DND-41 (cell line): ENCODE measurements around the gene PIAS2.

Experiments
- ATAC-seq: fragments of 200-7000 bp; cut with Tn5 transposase; 3 replicates; pipeline ENCODE4 v1.9.1; 2021; ENCODE audit warnings: low read depth; ENCODE audit not compliant: insufficient read depth
- DNase-seq: peaks from one replicate; pipeline ENCODE4 v3.0.0-alpha.2; 2020
- H2AFZ ChIP-seq: 2 replicates; pipeline ENCODE4 v1.6.0; 2012; ENCODE audit warnings: low read depth, low read length
- H3K27ac ChIP-seq: 2 replicates; pipeline ENCODE4 v1.5.1; 2012; ENCODE audit warnings: low read length, inconsistent platforms
- H3K27me3 ChIP-seq: fragments of 200-600 bp; sonication (generic); 2 replicates; pipeline ENCODE4 v1.6.0; 2012; ENCODE audit warnings: low read length, mild to moderate bottlenecking, inconsistent platforms; ENCODE audit not compliant: insufficient read depth, poor library complexity
- H3K36me3 ChIP-seq: 2 replicates; pipeline ENCODE4 v1.5.1; 2012; ENCODE audit warnings: low read length, inconsistent platforms; ENCODE audit not compliant: insufficient read depth
- H3K4me1 ChIP-seq: 2 replicates; pipeline ENCODE4 v1.5.1; 2012; ENCODE audit warnings: mild to moderate bottlenecking, low read length; ENCODE audit not compliant: insufficient read depth
- H3K4me2 ChIP-seq: 2 replicates; pipeline ENCODE4 v1.6.0; 2012; ENCODE audit warnings: mild to moderate bottlenecking, moderate library complexity, low read length, inconsistent platforms; ENCODE audit not compliant: insufficient read depth
- H3K4me3 ChIP-seq, 2 experiments: fragments of 200-600 bp in 1 of 2; shearing (Covaris generic) in 1 of 2; 2 replicates each; pipeline ENCODE4 v1.5.1; 2012 to 2016; ENCODE audit warnings: inconsistent platforms in 2 of 2, low read length in 2 of 2, mild to moderate bottlenecking in 2 of 2, low read depth in 1 of 2, moderate library complexity in 1 of 2
- H3K79me2 ChIP-seq: 2 replicates; pipeline ENCODE4 v1.6.0; 2012; ENCODE audit warnings: low read length, inconsistent platforms; ENCODE audit not compliant: insufficient read depth
- H3K9ac ChIP-seq: 2 replicates; pipeline ENCODE4 v1.6.0; 2012; ENCODE audit warnings: low read depth, mild to moderate bottlenecking, inconsistent platforms, low read length, moderate library complexity
- H3K9me3 ChIP-seq: 2 replicates; pipeline ENCODE4 v1.5.1; 2012; ENCODE audit warnings: low read length, moderate library complexity, mild to moderate bottlenecking, inconsistent platforms; ENCODE audit not compliant: insufficient read depth, severe bottlenecking
- H4K20me1 ChIP-seq: 2 replicates; pipeline ENCODE4 v1.6.0; 2012; ENCODE audit warnings: low read length; ENCODE audit not compliant: insufficient read depth
- EZH2 ChIP-seq: IDR thresholded peaks from 3 replicates; pipeline ENCODE4 v1.6.1; 2012; ENCODE audit warnings: borderline replicate concordance, low read depth, mild to moderate bottlenecking, moderate library complexity, low read length, inconsistent platforms; ENCODE audit not compliant: severe bottlenecking
- TF ChIP-seq, protein P1 (sequence below): IDR thresholded peaks from 2 replicates; pipeline ENCODE4 v1.5.1; 2012; ENCODE audit warnings: borderline replicate concordance, low read length, moderate library complexity, mild to moderate bottlenecking; ENCODE audit not compliant: poor library complexity, severe bottlenecking; ENCODE audit errors: extremely low read depth

Gene PIAS2

DNA sequence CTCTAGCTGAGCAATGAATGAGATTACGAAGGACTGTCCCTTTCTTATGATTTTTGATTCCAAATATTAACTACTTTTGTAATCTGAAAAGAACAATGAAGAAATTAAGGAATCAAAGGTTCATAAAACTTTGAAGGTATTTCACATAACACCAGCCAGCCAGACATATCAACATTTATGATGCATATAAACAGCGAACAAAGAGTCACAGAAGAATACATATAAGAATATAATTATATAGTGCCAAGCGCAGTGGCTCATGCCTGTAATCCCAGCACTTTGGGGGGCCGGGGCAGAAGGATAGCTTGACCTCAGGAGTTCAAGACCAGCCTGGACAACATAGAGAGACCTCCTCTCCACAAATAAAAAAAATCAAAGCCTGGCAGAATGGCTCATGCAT lies 34.1 kb downstream of the PIAS2 start:
- TF ChIP-seq EZH2, result no peak
- TF ChIP-seq, protein P1, sequence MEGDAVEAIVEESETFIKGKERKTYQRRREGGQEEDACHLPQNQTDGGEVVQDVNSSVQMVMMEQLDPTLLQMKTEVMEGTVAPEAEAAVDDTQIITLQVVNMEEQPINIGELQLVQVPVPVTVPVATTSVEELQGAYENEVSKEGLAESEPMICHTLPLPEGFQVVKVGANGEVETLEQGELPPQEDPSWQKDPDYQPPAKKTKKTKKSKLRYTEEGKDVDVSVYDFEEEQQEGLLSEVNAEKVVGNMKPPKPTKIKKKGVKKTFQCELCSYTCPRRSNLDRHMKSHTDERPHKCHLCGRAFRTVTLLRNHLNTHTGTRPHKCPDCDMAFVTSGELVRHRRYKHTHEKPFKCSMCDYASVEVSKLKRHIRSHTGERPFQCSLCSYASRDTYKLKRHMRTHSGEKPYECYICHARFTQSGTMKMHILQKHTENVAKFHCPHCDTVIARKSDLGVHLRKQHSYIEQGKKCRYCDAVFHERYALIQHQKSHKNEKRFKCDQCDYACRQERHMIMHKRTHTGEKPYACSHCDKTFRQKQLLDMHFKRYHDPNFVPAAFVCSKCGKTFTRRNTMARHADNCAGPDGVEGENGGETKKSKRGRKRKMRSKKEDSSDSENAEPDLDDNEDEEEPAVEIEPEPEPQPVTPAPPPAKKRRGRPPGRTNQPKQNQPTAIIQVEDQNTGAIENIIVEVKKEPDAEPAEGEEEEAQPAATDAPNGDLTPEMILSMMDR, result no peak
- no peak overlapping the region for H3K27ac ChIP-seq
- H3K36me3 ChIP-seq, result peaks cover 31% of the 10 kb centered on the region
- no peak for DNase-seq
- H4K20me1 ChIP-seq, result no peaks in the 10 kb centered on the region; the same call in 1 of the 2 replicates
- peaks cover 81% of the 10 kb centered on the region for H3K79me2 ChIP-seq
- no peak for ATAC-seq
- no peak overlapping the region for H3K9ac ChIP-seq
- no peak overlapping the region for H2AFZ ChIP-seq
- H3K9me3 ChIP-seq, result peaks cover 21% of the 10 kb centered on the region
- no peaks in the 10 kb centered on the region for H3K27me3 ChIP-seq
- H3K4me2 ChIP-seq, result no peak overlapping the region
- no peak overlapping the region for H3K4me3 ChIP-seq
- no peaks in the 10 kb centered on the region for H3K4me1 ChIP-seq

DNA sequence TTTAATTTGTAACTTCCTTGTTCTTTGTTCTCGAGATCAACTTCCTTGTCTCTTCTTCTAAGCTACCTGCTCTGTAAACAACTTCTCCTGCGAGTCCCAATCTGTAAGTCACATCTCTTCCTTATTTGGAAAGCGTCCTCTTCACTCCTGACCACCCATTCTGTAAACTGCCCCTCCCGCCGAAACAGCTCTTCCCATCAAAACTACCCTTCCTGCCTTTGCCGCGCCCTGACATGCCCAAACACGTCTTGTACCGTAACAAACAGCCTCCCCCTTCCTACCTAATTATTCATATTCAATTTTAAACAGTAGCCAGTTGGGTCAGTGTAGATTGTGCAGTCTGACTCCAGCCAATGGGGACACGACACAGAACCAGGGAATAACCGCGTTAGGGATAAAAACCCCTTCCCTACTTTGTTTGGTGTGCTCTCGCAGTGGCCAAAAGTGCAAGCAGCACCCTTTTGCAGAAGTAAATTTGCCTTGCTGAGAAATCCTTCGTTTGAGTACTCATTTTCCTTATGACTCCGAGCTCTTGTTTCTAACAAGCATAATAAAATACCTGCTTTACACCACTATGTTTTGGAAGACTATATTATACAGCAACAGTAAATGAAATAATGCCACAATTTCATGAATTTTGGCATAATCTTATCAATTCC lies 39.8 kb downstream of the PIAS2 start:
- Histone ChIP-seq H3K27me3 (no peaks in the 10 kb centered on the region), H3K9ac (no peak overlapping the region), H3K9me3 (peaks cover 40% of the 10 kb centered on the region), H3K4me3 (no peak overlapping the region), H3K4me1 (no peaks in the 10 kb centered on the region), H3K36me3 (peaks cover 61% of the 10 kb centered on the region), H2AFZ (no peak overlapping the region), H3K79me2 (peaks cover 55% of the 10 kb centered on the region), H3K27ac (no peak overlapping the region), H4K20me1 (no peaks in the 10 kb centered on the region; the same call in 1 of the 2 replicates), H3K4me2 (no peak overlapping the region)
- no peak for TF ChIP-seq EZH2
- TF ChIP-seq, protein P1, result no peak
- ATAC-seq, result no peak
- DNase-seq, result no peak

DNA sequence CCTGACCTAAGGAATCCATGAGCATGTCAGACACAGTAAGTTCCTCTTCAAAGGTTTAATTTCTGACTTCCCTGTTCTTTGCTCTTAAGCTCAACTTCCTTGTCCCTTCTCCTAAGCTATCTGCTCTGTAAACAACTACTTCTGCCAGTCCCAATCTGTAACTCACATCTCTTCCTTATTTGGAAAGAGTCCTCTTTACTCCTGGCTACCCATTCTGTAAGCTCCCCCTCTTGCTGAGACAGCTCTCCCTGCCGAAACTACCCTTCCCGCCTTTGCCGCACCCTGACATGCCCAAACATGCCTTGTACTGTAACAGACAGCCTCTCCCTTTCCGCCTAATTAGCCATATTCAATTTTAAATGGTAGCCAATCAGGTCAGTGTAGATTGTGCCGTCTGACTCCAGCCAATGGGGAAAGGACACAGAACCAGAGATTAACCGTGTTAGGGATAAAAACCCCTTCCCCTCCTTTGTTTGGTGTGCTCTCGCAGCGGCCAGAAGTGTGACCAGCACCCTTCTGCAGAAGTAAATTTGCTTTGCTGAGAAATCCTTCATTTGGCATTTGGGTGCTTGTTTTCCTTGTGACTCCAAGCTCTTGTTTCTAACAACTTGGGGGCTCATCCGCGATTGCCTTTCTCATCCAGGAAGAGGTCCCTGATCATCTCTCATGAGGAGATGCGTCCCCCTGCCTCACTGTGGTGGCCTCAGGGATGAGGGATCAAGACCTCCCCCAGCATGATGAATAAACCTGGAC lies 49.0 kb downstream of the PIAS2 start:
- no peaks in the 10 kb centered on the region for H4K20me1 ChIP-seq
- H2AFZ ChIP-seq, result no peak overlapping the region
- TF ChIP-seq EZH2, result no peak
- ATAC-seq (no peak), DNase-seq (no peak)
- peaks cover 18% of the 10 kb centered on the region for H3K9me3 ChIP-seq
- no peak overlapping the region for H3K4me3 ChIP-seq
- H3K36me3 ChIP-seq, result peaks cover 29% of the 10 kb centered on the region; the same call in 1 of the 2 replicates
- H3K27me3 ChIP-seq, result no peaks in the 10 kb centered on the region
- no peak overlapping the region for H3K27ac ChIP-seq
- H3K9ac ChIP-seq, result no peak overlapping the region
- H3K4me1 ChIP-seq, result no peaks in the 10 kb centered on the region
- H3K79me2 ChIP-seq, result peaks cover 57% of the 10 kb centered on the region
- no peak overlapping the region for H3K4me2 ChIP-seq
